GM18951 (cell line): ENCODE data around the gene APBB1.

ENCODE experiments used
- POLR2A ChIP-seq: IDR thresholded peaks from 4 replicates; pipeline ENCODE4 v1.6.1; 2011; ENCODE audit warnings: mild to moderate bottlenecking; ENCODE audit not compliant: insufficient read length, insufficient read depth; ENCODE audit errors: extremely low read depth
- in situ Hi-C: fragments of 300-500 bp; cut with MboI; formaldehyde crosslinking; loops from one replicate; pipeline ENCODE4 v1.12.0; 2022; ENCODE audit warnings: low sequenced_read_pairs, mixed read lengths, inconsistent platforms; ENCODE audit not compliant: unreplicated experiment

APBB1 gene

DNA sequence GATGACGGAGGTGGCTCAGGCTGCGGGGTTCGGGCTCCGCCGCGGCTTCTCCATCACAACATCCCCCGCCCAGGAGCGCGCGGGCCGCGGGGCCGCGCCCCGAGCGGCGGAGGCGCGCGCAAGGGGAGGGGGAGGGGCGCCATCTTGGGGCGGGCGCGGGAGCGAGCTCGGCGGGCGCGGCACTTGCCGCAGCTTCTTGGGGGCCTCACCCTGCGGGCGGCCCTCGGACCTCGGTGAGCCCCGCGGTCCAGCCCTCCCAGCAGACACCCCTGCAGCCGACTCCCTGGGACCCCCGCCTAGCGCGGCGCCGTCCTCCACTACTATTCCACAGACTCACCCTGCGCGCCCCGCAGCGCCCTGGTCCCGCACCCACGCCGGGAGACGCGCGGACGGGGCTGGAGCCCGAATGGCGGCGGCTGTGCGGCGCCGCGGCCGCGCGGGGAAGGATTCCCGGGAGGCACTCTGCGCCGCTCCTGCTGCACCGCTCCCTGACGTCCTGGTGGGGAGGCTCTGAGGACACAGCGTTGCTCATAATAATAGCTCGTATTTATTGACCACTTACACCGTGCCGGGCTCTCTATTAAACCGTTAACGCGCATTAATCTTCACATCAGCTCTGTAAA, at the start of gene APBB1:
Gene APBB1 (minus strand): TSS at position 86 of the 623 bp plus-strand sequence. CDS start 7,747 bp downstream, outside the sequence.
- in situ Hi-C loops: no loop called here
- TF ChIP-seq POLR2A: no peak

DNA sequence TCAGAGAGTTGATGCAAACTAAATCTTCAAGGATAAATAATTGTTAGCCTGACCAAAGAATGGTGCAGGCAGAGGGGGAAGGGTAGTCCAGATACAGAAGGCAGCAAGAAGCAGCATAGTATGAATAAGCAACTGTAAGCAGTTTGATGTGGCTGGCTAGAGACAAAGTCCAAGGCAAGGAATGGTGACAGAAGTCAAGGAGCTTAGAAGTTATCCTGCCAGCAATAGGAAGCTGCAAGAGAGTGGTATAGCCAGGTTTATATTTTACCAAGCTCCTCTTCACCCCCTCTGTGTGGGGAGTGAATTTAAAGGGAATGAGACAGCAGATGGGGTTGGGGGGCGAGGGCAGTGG, 40.2 kb upstream of the APBB1 start:
- no peak for TF ChIP-seq POLR2A

DNA sequence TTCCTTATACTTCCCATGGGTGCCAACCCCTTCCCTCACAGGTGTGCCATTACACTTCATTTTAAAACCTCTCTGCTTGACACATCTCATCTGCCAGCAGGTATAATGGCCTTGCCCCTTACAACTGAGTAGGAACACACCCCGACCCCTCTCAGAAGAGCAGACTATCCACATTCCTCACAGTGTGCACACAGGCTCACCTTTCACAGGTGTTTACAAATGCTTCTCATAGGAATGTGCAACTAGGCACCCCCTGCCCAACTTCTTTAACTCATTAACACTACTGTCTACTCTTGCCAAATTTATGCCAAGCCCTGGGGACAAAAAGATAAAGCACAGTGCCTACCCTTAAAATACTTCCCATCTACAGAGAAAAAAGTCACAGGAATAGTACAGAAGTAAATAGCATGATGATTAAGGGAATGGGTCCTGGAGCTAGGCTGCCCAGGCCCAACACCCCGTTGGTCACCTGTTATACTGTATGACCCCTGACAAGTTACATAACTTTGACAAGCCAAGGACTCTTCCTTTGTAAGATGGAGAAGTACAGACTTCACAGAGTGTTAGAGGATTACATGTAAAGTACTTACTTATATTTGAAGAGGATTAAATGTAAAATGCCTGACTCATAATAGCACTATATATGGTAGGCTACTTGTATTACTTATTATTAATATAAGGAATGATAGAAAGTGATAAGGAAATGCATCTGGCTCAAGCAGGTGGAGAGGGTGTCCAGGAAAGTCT, 39.6 kb upstream of the APBB1 start:
- no peak for TF ChIP-seq POLR2A
- in situ Hi-C loops: no loop called here

More for the DNA sequence above, 40.2 kb upstream of the APBB1 start:
- in situ Hi-C loops: no loop called here

DNA sequence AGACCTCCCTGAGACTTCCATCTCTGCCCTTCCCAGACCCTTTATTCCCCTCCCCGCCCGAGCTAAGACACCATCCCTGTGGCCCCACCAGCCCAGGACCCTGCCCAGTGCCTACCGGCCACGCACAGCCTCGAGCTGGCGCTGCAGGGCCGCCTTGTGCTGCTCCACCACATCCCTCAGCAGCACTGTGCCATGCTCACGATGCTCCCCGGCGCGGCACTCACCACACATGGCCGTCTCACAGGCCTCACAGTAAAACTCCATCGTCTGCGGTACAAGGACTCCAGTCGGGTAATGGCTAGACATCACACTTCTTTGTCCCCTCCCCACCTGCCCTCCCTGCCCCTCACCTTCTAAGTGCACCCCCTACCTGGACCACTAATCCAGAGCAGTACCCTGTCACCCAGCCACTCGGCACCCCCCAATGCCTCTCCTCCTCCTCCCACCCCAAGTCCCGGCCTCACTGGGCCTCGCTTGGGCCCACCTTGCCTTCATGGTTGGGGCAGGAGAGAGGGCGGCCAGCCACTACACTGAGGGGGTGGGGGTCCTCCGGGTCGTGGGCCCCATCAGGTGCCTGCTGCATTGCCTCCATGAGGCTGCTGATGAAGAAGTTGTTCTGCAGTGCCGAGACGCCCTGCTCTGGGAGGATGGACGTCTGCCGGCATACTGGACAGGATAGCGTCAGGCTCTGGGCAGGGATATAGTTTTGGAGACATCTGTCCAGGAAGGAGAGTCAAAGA, 38.9 kb upstream of the APBB1 start:
- in situ Hi-C loops: no loop called here

DNA sequence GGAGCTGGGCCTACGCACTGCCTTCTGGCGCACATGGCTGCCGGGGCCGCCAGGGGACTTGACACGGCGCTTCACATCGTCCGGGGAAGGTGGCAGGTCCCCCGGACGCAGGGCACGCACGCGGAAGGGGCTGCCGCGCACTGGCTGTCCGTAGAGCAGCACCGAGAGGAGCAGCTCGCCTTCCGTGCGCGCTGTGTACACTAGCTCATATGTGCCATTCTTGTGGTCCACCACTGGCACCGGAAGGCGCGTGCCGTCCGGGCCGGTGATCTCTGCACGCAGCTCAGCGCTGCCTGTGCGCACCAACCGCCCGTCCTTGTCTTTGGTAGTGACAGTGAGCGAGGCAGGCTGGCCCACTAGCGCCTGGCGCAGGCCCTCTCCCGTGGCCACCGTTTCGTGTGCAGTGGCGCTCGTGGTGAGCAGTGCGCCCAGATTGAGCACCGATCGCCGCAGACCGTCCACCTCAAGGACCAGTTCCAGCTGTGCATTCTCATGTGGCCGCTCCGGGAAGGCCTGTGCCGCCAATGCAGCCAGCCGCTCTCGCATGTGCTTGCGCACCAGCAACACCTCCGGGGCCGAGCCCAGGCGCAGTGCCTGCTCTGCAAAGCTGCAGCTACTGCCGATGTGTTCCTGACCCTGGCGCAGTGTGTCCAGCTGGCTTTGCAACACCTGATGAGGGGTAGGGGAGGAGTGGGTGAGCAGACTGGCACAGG, 37.6 kb upstream of the APBB1 start:
- no peak for TF ChIP-seq POLR2A
- in situ Hi-C loops: no loop called here

More for the DNA sequence above, 38.9 kb upstream of the APBB1 start:
- TF ChIP-seq POLR2A: no peak

DNA sequence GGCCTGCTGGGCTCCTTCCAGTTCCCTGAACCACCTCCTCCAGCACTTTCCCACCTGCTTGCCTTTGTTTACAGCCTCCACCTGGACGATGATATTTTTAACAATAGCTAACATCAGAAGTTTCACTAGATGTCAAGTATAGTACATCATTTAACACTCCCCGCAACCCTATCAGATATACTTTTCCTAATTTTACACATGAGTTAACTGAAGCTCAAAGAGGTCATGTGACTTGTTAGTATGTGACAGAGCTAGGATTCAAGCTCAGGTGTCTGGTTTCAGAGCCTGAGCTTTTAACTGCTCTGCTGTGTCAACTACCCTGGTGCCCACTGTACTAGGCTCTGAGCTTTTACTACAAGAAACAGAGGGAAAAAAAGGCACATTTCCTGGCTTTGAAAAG, 36.2 kb upstream of the APBB1 start:
- no peak for TF ChIP-seq POLR2A
- in situ Hi-C loops: no loop called here

DNA sequence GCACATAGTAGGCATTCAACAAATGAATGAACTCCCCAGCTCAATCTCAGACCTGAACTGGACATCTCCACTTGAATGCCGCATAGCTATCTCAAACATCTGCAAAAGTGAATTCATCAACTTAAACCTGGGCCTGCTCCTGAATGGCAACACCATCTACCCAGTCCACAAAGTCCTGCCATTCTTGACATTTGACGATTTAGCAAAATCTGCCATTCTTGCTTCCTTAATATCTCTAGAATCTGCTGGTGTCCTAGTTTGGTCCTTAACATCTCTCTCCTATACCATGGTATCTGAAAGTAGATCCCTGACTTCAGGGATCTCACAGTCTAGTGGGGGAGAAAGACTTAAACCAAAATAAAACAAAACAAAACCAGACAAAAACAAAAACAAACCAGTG, 34.3 kb upstream of the APBB1 start:
- TF ChIP-seq POLR2A: no peak

DNA sequence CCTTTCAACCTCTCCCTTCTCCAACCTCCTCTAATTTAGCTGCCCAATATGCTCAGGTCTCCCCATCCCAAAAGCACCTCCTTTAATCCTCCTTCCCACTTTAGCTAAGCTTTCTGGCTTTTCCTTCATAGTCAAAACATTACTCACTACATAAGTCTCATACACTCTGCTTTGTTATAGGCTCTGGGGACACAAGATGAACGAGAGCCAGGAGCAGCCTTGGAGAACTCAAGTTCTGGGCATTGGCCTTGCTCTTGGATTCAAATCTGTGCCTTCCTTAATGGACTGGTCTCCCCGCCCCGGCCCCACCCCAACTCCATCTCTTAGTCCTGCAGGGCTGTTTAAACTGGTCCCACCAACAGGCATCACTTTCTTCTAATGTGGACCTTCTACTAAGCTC, 33.3 kb upstream of the APBB1 start:
- no peak for TF ChIP-seq POLR2A

More for the DNA sequence above, 34.3 kb upstream of the APBB1 start:
- in situ Hi-C loops: no loop called here

DNA sequence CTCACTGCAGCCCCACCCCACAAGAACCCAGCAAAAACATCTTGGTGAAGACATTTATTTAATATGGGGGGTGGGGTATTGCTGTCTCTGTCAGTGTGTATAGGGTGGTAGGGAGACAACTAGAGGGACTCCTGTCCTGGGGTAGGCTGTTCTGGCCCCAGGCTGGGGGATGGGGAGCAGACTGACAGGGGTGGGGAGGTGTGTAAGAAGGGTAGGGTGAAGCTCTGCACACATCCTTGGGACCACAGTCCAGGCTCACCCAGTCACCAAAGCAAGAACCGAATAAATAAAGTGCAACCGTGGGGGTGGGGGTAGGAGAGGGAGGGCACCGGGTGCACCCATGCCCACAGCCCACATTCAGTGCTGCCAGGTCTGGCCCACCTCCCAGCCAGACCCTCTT, 29.7 kb upstream of the APBB1 start:
- TF ChIP-seq POLR2A: no peak
- in situ Hi-C loops: no loop called here

More for the DNA sequence above, 33.3 kb upstream of the APBB1 start:
- in situ Hi-C loops: no loop called here

DNA sequence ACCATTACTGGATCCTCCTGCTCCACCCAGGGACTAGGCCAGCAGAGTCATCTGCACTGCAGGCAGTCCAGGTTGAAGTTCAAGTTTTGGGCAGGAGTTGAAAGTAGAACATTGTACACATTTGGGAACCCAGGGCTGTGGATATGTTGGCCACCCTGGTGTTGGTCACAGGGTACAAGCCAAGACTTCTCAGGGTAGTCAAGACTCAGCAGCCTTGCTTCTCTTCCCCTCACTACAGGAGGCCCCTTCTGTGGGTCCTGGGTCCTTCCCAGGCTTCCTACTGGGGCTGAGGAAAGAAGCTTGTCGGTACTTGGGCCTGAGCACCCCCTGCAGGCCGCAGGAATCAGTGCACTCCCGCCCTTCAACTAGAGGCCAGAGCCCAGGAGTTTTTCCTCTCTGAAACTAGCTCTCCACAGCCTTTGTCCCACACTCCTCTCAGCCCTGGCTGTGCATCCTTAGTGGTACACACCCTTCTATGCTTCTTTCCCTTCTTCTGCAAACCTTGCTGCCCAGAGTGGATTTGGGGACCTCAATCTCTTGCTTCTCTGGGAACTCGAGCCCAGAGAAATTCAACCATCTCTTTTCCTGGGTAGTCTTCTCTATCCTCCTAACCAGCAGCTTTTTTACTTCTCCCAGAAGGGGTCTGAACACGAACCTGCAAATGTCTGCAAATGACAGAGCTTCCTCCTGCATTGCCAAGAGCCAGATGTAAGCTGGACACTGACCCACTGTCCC, 24.5 kb upstream of the APBB1 start:
- TF ChIP-seq POLR2A: no peak
- in situ Hi-C loops: no loop called here

DNA sequence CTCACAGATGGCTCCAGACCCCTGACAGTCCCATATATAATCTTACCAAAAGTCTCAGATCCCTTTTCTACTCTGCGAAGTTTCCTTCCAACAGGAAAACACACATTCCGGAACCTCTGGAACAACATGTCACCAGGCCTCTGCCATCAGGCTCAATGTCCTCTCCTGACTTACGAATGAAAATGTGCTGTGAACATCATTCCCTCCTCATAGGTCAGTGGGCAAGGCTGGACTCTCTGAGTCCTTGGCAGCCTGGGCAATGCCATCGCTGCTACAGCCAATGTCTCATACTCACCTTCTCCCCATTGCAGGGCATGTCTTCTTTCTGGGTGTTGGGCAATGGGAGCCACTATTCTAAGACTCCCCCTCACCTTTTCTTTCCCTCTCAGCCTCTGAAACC, 23.5 kb upstream of the APBB1 start:
- in situ Hi-C loops: no loop called here

DNA sequence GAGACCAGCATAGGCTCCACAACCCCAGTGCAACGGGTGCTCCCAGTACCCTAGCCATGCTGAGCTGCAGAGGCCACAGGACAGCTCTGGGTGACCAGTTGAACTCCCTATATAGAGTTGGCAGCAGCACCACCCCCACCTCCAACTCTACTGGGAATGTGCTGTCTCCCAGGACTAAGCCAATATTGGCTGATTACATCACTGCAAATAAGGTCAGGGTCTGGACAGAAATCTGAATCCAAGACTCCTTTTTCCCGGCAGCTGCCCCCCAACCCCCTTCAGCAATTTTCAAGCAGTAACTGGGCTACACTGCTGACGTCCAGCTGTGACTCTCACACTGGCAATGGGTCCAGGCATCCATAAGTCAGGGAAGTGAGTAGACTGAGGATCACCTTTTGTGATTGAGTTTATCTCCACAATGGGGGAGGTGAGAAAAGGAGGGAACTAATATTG, 22.0 kb upstream of the APBB1 start, which contains the start of gene HPX:
Gene HPX (minus strand): TSS at position 82 of the 453 bp plus-strand sequence. CDS start 24 bp downstream, at position 58.
- no peak for TF ChIP-seq POLR2A
- in situ Hi-C loops: no loop called here

More for the DNA sequence above, 23.5 kb upstream of the APBB1 start:
- no peak for TF ChIP-seq POLR2A
